ENCODE data around the gene ATP1A3.
A peak's percentile ranks its signal among the peaks of the same experiment; 100 is the strongest.
"Not testable (repeated sequence)": the region's sequence is repeated elsewhere in the genome, so short reads cannot be mapped to it uniquely, and the experiment has no call there.

ATP1A3 gene

DNA sequence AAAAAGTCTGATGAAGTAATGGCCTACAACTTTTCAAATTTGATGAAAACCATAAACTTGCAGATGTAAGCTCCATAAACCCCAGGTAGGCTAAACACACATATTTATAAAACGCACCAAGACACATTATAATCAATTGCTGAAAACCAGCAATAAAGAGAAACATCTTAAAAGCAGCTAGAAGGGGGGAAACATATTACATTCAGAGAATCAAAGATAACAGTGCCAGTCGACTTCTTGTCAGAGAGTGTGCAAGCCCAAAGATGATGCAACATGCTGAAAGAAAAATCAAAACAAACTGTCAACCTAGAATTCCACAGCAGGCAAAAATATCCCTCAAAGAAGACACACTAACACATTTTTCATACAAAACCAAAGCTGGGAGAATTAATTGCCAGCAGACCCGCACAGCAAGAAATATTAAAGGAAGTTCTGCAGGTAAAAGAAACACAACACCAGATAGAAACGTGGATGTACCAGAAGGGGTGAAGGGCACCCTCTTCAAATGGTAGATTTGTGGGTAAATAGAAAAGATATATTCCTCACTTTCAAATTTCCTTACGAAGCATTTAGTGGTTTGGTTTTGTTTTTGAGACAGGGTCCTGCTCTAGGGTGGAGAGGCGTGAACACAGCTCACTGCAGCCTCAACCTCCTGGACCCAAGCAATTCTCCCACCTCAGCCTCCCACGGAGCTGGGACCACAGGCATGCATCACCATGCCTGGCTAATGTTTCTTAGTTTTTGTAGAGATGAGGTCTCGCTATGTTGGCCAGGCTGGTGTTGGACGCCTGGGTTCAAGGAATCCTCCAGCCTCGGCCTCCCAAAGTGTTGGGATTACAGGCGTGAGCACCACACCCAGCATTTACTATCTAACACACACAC is 16.5 kb upstream of the ATP1A3 start:
- no peak for DNase-seq (ENCODE audit: low spot score)

DNA sequence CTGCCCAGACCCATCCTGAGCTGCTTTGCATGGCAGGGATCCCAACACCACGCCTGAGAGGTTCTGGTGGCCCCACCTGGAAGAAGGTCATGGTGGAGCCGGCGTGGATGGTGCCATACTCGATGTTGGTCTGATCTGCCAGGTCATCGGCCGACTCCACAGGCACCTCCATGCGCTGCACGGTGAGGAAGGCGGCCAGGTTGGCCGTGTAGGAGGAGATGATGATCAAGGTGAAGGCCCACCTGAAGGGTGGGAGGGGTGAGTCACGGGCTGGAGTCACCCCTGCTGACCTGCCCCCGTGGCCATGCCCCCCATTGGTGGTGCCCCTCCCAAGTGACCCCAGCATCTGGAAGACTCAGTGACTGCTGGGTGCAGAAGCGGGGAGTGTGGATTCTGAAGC is 12.5 kb upstream of the ATP1A3 start:
- no peak for DNase-seq (ENCODE audit: low spot score)

DNA sequence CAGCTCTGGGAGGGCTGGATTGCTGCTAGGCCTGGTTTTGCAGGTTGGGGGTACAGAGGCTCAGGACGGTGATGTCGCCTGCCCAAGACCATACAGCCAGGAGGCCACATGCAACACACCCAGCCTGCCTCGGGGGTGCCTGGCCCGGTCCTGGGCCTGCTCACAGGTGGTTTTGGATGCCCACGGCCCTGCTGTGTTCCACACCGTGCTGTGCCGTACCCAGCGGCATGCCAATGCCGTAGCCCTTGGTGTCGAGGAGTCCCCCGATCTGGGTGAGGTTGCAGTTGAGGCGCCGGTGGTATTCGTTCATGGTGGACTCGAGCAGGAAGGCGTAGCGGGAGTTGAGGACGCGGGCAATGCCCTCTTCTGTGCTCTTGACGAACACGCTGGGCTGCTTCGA is 11.5 kb upstream of the ATP1A3 start:
- no peak for DNase-seq (ENCODE audit: low spot score)

DNA sequence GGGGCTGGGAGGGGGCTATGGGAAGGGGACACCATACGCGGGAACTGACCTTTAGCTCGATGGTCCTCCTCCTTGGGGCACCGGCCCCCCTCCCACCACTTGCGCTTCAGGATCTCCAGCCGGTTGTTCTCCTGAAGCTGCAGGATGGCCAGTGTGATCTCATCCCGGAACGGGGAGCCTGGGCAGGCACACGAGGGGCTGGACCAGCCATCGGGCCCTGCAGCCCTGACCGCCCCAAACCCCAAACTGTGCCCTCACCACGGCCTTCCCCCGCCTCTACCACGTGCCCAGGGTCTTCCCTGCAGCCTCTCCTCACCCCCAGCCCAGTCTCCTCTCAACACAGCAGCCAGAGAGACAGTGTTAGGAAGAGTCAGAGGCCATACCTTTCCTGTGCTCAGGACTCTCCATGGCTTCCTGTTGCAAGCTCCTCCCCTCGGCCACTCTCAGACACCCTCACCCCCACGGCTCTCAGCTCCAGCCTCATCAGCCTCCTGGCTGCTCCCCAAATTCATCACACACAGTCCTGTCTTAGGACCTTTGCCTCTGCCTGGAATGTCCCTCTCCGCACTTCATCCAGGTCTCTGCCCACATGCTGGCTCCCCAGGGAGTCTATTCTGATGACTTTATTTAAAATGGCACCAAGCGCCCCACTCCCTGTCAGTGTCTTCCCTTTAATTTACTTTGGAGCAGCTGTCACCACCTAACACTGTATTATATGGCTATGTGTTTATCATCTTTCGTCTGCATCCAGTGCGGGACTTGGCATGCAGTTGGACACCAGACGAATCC is 9.7 kb upstream of the ATP1A3 start:
- no peak for DNase-seq (ENCODE audit: low spot score)

DNA sequence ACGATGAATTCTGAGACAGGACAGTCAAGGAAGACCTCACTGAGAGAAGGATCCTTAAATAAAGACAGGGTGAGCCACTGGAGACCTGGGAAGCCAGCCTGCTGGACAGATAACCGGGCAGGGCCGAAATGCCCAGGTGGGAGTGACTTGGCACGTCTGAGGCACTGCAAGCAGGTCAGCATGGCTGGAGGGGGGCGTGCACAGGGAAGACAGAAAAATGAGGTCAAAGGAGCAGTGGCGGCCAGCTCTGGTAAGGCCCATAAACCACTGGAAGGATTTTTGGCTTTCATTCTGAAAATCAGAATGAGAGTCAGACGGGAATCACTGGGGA is 5.8 kb upstream of the ATP1A3 start:
- no peak for DNase-seq (ENCODE audit: low spot score)

DNA sequence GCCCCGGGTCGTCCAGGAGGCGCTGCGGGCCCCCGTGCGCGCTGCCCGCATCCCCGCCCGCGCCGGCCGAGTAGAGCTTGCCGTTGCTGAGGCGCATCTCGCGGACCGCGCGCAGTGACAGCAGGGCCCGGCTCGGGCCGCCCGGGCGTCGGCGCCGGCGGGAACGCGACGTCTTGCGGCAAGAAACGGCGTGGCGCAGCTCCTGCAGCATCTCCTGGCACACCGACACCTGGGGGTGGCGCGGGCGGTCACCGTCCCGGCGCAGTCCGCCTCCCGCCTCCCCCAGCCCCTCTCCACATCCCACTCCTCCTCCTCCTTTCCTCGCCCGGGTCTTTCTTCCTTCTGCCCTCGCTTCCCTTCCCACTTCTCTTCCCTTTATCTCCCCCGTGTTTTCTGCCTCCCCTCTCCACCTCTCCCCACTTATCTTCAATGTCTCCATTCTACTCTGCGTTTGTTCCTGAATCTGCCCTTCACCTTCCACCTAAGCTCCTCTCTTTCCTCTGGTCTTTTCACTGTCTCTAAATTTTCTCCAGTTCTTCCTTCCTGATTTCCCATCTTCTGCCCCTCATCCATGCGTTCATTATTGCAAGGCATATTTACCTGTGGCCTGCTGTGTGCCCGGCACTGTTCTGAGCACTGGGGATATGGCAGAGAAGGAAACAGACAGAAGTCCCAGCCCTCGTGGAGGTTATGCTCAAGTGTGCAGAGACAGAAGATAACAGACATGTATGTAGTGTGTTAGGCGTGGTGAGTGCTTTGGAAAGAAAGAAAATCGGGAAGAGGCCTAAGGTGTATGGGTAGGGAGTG is 5.2 kb upstream of the ATP1A3 start:
- DNase-seq (ENCODE audit: low spot score), result peak; percentile 36

DNA sequence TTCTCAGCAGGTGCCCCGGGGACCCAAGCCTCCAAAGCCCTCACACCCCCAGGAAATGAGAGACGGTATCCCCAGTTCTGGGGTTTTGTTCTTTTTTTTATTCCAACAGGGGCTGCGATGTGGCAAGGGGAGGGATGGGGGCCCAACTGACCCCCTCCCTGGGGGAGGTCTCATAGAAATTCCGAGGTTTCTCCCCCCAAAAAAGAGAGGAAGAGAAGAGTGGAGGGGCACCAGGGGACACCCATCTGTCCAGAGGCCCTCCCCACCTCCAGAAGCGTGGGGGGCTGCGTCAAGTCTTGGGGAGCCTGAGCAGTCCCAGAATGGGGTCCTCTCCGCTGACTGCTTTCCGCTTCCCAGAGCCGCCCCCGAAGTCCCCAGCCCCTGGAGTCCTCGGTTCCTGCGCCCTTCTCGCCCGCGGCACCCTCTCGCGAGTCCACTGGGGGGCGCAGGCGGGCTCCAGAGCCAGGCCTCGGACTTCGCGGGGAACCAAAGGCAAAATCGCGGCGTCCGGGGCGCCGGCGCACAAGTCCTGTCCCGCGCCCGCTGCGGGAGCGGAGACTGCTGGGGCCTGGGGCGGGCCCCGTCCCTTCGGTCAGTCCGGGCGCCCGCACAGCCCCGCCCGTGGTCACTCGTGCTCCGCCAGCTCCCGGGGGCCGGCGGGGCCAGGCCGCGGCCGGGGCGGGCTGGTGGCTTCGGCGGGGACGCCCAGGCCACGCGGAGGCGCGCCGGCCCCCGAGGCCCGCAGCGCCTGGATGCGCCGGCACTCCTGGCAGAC is 4.4 kb upstream of the ATP1A3 start:
- DNase-seq (ENCODE audit: low spot score), result peak; percentile 72

DNA sequence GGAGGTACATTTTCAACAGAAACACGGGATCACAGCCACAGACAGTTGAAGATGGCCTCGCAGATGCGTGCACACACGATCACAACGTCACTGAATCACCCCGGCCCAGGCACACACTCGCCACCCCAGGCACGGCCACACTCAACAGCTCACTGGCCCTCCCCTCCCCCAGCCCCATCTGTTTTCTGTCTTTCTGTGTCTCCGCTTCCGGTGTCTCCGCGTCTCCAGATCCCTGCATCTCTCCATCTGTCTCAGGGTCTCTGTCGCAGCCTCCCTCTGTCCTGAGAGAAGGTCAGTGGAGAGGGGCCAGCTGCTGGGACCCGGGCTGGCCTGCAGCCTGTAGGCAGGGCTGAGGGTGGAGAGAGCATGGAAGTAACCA is 3.8 kb upstream of the ATP1A3 start:
- DNase-seq (ENCODE audit: low spot score), result no peak

DNA sequence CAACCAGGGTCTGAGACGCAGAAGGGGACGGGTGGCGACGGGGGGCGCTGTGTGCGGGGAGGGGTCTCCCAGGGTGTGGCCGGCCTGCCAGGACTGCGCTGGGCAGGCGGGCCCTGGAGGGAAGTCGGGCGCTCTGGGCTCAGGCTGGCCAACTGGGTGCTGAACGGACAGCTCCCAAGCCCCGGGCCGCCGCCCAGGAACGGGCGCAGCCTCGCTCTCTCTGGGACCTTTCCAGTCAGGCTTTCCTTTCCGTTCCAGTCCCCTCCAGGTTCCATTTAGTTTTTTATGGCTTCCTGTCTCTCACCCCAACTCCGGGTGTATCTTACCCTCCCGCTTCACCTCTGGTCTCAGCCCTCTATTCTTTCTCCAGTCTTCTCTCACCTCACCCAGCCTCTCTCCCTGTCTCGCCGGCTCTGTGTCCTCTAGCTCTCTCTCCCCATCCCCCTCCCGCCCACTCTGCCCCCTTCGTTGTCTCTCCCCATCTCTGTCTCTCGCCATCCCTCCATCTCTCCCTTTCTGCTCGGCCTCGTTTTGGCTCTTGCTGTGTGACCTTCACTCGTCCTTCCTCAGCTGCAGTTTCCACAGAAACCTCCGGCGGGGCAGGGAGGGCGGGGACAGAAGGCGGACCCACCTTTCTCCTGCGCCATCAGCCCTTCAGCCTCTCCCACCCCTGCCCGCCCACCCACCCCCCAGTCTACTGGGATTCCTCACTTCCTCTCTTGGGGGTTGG is 3.3 kb upstream of the ATP1A3 start:
- DNase-seq (ENCODE audit: low spot score), result peak; percentile 72

DNA sequence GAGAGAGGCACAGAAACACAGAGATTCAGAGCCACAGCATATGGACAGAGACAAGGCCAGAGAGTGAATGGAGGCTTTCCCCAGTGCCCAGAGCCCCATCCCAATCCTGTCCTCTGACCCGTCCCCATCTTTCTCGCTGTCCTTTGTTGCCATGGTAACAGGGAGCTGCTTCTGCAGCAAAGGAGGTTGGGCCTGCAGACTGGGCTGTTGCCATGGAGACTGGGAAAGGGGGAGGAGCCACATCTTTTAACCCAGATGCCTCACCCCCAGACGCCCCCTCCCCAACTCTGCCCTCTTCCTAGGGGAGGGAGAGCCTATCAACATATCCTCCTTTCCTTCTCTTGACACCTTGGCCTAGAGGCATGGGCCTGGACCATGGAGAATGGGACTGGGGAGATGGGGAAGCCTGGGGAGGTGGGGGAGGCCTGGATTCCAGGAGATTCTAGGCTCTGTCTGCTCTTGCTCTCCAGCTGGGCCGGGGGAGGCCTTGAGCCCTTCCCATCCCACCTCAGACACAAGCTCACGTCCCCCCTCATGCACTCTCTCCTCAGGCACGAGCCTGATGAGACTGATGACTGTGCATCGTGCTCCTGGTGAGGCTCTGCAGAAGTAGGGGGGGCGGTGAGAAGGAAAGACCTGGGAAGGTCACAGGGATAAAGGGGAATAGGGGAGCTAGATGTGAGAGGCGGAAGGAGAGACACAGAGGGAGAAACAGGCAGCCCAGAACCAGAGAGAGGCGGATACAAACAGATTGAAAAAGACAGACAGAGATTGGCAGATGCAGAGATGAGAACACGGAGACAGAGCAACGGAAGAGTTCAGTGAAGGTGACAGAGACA is 2.1 kb upstream of the ATP1A3 start:
- DNase-seq (ENCODE audit: low spot score), result no peak

DNA sequence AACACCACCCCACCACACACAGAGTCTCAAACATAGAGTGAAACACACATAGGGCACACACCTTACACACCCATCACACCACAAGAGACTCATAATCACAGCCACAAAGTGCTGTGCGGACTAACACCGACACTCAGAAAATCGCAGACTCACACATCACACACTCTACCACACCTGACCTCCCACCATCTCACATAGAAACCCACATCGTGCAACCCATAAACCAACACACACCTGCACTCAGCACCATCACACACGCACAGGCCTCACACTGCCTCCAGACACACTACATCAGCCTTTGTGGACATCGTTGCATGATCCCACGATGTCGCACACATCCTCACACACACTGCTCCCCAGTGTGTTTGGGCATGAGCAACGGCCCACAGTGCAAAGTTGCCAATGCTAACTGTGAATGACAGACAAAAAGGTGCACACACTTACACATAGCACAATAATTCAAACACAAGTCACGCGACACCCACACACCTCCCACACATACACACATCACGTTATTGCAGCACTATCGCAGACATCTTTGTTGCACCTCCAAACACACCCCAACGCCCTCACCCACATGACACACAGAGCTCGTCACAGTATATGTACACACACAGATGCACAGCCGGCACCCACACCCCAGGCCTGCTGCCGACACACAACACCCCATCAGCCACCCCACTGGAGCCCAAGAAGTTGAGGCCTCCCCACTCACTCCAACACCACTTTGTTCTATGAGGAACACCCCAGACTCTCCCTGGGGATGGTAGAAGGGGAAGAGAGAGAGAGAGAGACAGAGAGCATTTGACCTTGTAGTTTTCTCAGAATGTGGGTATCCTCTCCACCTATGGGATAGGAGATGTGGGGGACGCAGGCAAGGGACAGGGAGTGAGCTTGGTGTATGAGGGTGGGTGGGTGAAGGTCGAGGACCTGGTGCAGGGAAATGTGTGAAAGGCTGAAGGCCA is 1.2 kb upstream of the ATP1A3 start:
- DNase-seq (ENCODE audit: low spot score), result no peak

DNA sequence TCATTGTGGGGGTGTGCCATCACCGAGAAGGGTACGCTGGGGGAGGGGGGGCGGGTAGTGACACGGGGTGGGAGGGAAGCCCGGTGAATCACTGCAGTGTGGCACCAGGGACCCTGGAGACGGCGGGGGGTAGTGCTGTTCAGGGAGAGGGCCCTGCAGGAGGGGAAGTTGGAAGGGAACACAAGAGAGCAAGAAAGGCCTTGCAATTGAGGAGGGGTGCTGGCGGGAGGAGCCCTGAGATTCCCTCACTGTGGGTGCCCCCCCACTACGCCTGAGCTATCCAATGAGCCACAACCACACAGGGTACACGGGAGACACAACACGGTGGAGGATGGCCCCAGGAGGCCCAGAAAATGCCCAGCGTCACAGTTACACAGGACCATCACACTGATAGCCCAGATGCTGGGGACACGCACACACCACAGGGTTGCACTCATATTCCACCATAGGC is 516 bp upstream of the ATP1A3 start:
- no peak for DNase-seq (ENCODE audit: low spot score)

DNA sequence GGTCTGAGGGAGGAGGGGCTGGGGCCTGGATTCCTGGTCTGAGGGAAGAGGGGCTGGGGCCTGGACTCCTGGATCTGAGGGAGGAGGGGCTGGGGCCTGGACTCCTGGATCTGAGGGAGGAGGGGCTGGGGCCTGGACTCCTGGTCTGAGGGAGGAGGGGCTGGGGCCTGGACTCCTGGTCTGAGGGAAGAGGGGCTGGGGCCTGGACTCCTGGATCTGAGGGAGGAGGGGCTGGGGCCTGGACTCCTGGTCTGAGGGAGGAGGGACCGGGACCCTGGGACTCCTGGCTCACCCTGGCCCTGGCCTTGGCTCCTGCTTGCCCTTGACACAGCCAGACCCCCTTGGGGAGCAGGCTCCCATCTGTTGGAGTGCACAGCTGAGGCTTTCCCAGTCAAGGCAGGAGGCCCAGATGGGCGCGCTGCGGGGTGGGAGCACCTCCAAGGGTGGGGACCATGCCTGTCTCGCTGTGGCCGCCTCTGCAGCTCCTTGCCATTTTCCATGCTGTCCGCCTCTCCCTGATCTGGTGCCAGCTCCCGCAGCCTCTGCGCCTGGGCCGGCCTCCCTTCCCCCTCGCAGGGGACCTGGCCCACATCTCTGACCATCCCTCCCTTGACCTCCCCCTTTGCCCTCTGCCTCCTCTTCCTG is 2.0 kb downstream of the ATP1A3 start:
- DNase-seq (ENCODE audit: low spot score), result not testable (repeated sequence)

DNA sequence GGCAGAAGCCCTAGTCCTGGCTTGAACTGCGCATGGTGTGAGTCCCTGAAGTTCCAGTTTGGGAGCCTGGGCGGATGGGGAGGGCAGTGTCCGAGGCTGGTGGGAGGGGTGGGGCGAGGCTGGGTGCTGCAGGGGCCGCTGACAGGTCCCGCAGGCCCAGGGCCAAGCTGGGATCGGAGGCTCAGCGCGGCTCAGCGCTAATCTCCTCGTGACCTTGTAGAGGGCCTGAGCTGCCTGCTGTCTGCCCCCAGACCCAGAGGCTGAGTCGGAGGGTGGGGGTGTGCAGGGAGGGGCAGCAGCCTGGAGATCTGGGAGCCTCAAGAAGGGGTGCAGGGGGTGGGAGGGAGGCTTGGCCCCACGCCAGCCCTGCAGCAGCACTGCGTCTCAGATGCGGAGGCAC is 3.0 kb downstream of the ATP1A3 start:
- DNase-seq (ENCODE audit: low spot score), result no peak

DNA sequence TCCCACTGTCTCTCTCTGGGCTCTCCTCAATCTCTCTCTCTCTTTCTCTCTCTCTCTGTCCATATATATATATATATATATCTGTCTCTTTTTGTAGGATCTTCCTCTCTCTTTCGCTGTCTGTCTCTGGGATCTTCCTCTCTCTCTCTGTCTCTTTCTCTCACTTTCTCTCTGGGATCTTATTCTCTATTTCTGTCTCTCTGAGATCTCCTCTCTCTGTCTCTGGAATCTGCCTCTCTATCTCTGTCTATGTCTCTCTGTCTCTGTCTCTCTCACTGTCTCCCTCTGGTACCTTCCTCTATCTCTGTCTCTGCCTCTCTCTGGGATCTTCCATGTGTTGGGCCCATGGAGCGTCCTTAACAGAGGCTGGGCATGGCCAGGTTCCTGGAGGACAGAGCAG is 3.4 kb downstream of the ATP1A3 start:
- no peak for DNase-seq (ENCODE audit: low spot score)

DNA sequence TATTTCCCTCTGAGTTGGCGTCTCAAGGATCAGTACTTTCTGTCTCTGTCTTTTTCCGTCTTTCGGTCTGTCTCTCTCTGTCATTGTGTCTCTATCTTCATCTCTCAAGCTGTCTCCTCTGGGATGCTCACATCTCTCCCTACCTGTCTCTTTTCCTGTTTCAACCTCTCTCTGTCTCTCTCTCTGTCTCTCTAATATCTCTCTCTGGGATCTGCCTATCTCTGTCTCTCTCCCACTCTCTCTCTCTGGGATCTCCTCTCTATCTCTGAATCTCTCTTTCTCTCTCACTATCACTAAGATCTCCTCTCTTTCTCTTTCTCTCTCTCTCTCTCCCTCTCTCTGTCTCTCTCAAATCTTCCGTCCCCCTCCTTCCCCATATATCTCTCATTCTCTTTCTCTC is 4.0 kb downstream of the ATP1A3 start:
- no peak for DNase-seq (ENCODE audit: low spot score)

DNA sequence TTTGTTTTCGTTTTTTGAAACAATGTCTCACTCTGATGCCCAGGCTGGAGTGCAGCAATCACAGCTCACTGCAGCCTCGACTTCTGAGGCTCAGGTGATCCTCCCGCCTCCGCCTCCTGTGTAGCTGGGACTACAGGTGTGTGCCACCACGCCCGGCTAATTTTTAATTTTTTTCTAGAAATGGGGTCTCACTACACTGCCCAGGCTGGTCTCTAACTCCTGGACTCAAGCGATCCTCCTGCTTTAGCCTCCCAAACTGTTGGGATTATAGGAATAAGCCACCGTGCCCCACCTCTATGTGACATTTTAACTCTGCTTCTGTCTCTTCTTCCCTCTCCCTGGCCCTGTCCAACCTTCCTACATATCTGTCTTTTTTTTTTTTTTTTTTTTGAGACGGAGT is 5.1 kb downstream of the ATP1A3 start:
- DNase-seq (ENCODE audit: low spot score), result no peak

DNA sequence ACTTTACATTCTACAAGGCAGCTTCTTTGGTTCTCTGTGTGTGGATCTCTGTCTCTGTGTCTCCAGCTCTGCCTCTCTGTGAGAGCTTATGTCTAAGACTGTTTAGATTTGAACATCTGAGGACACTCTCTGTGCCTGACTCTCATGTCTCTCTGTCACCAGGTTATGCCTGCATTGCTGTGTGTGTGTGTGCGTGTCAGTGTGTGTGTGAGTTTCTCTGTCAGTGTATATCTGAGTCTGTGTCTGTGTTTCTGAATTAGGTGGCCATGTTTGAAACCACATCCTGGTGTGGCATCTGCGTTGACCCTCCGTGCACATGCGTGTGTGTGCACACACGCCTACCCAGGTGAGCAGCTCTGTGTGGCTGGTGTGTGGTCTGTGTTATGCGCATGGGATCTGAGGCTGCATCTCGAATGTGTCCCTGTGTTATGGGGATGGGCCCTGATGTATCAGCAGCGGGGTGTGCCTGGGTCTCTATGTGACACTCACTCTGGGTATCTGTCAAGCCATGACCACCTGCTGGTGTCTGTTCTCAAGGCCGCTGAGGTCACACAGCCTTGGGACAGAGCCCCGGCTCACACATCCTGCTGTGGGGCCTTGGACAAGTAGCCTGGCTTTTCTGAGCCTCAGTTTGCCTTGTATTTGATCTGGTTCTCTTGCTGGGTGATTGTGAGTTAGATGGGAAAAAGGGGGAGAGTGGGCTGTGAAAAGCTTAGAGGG is 6.7 kb downstream of the ATP1A3 start:
- no peak for DNase-seq (ENCODE audit: low spot score)
